GM12878 (cell line): ENCODE data around the gene ACKR2. TPM values are rescaled to one million over a fixed set of nuclear protein-coding genes. Genes with fewer than 3 reads are reported as not detected.

ENCODE experiments used
- ATAC-seq: fragments of 200-7000 bp; cut with Tn5 transposase; 3 replicates; pipeline ENCODE4 v1.9.1; 2020; ENCODE audit warnings: mild to moderate bottlenecking, moderate library complexity
- BruUV-seq: library from RNA; stranded (reverse); fragments of 400-500 nt; replicated peaks from 2 replicates; lab custom pipeline; 2021; lab: Mats Ljungman, UMichigan
- CTCF ChIA-PET: fragments of 300-600 bp; sonication (Branson Sonifier 250); formaldehyde crosslinking; extraction: SDS; loops from one replicate; lab custom pipeline; 2021; ENCODE audit warnings: inconsistent platforms; lab: Yijun Ruan, JAX
- POLR2A ChIA-PET: fragments of 350-600 bp; formaldehyde crosslinking; extraction: SDS; loops from one replicate; lab custom pipeline; 2021; ENCODE audit warnings: inconsistent platforms; lab: Charles Lee
- RAD21 ChIA-PET: fragments of 300-600 bp; sonication (Branson Sonifier 250); formaldehyde crosslinking; loops from one replicate; lab custom pipeline; 2023; ENCODE audit warnings: antibody characterized with exemption; ENCODE audit not compliant: unreplicated experiment; lab: Charles Lee
- SMC1A ChIA-PET: fragments of 300-600 bp; sonication (Branson Sonifier 250); formaldehyde crosslinking; loops from one replicate; lab custom pipeline; 2023; ENCODE audit not compliant: unreplicated experiment, uncharacterized antibody; lab: Charles Lee
- DNase-seq: peaks from one replicate; pipeline ENCODE4 v3.0.0-alpha.2; 2011; ENCODE audit warnings: low read depth, low spot score
- FAIRE-seq: peaks from 3 replicates; lab custom pipeline; 2011; peaks lifted over from hg19 to GRCh38; lab: Jason Lieb, UNC
- H2AFZ ChIP-seq: 2 replicates; pipeline ENCODE4 v1.6.0; 2011; ENCODE audit warnings: low read depth, low read length, control low read depth; ENCODE audit not compliant: control insufficient read depth
- H3K27ac ChIP-seq: 2 replicates; pipeline ENCODE4 v1.5.1; 2011; ENCODE audit warnings: control low read depth; ENCODE audit not compliant: control insufficient read depth, insufficient read depth
- H3K27me3 ChIP-seq, 2 experiments: replicated peaks in 1 of 2; 2 replicates each; pipeline versions ENCODE4 v1.6.0 to v1.6.1; 2011; ENCODE audit warnings: low read length in 1 of 2; ENCODE audit not compliant: control insufficient read depth in 2 of 2, insufficient read depth in 2 of 2
- H3K36me3 ChIP-seq, 2 experiments: 2 replicates each; pipeline ENCODE4 v1.5.1; 2011; ENCODE audit warnings: low read length in 1 of 2; ENCODE audit not compliant: control insufficient read depth in 2 of 2, insufficient read depth in 2 of 2
- H3K4me1 ChIP-seq: 2 replicates; pipeline ENCODE4 v1.6.1; 2011; ENCODE audit warnings: mild to moderate bottlenecking, low read length, moderate library complexity, mixed read lengths; ENCODE audit not compliant: control insufficient read depth, insufficient read depth
- H3K4me2 ChIP-seq: 2 replicates; pipeline ENCODE4 v1.6.0; 2011; ENCODE audit warnings: control low read depth; ENCODE audit not compliant: control insufficient read depth, insufficient read depth
- H3K4me3 ChIP-seq: fragments of 200-600 bp; sonication (generic); 2 replicates; pipeline ENCODE4 v1.5.1; 2016
- H3K79me2 ChIP-seq: 2 replicates; pipeline ENCODE4 v1.6.0; 2011; ENCODE audit warnings: low read length; ENCODE audit not compliant: control insufficient read depth, insufficient read depth
- H3K9ac ChIP-seq: 2 replicates; pipeline ENCODE4 v1.8.0; 2011; ENCODE audit warnings: low read length, control low read depth, mixed read lengths; ENCODE audit not compliant: control insufficient read depth, insufficient read depth
- H3K9me3 ChIP-seq: replicated peaks from 3 replicates; pipeline ENCODE4 v1.5.1; 2011; ENCODE audit warnings: mild to moderate bottlenecking, low read length; ENCODE audit not compliant: control insufficient read depth, insufficient read depth
- H4K20me1 ChIP-seq: 2 replicates; pipeline ENCODE4 v1.6.0; 2011; ENCODE audit not compliant: control insufficient read depth, insufficient read depth
- BMI1 ChIP-seq: fragments of 450-650 bp; IDR thresholded peaks from 2 replicates; pipeline ENCODE4 v1.6.1; 2016; ENCODE audit warnings: mild to moderate bottlenecking, moderate library complexity, borderline replicate concordance
- CHD4 ChIP-seq: fragments of 200-600 bp; sonication (generic); IDR thresholded peaks from 2 replicates; pipeline ENCODE4 v1.6.1; 2016; ENCODE audit warnings: mild to moderate bottlenecking
- HDAC2 ChIP-seq: fragments of 200-600 bp; sonication (generic); IDR thresholded peaks from 2 replicates; pipeline ENCODE4 v1.6.1; 2017
- HSF1 ChIP-seq: fragments of 150-350 bp; IDR thresholded peaks from 2 replicates; pipeline ENCODE4 v1.6.1; 2014; ENCODE audit warnings: mild to moderate bottlenecking, low read depth, low read length
- IRF4 ChIP-seq: IDR thresholded peaks from 2 replicates; pipeline ENCODE4 v1.6.1; 2011; ENCODE audit warnings: low read depth, low read length
- MYC ChIP-seq: IDR thresholded peaks from 2 replicates; pipeline ENCODE4 v1.6.1; 2011; ENCODE audit warnings: mild to moderate bottlenecking, low read length, moderate library complexity, inconsistent platforms; ENCODE audit not compliant: insufficient read depth, insufficient replicate concordance, insufficient read length, severe bottlenecking
- RBBP5 ChIP-seq: fragments of 200-600 bp; sonication (generic); conservative IDR thresholded peaks from 2 replicates; pipeline ENCODE4 v1.6.1; 2016
- TCF3 ChIP-seq: IDR thresholded peaks from 2 replicates; pipeline ENCODE4 v1.6.1; 2012; ENCODE audit warnings: low read depth, mild to moderate bottlenecking, low read length, borderline replicate concordance; ENCODE audit not compliant: insufficient read depth
- ZBED1 ChIP-seq: IDR thresholded peaks from 2 replicates; pipeline ENCODE4 v1.6.1; 2016; ENCODE audit warnings: borderline replicate concordance
- ZBTB40 ChIP-seq: fragments of 450-650 bp; IDR thresholded peaks from 2 replicates; pipeline ENCODE4 v1.6.1; 2016; ENCODE audit warnings: mild to moderate bottlenecking, moderate library complexity, borderline replicate concordance
- ZNF217 ChIP-seq: fragments of 450-650 bp; IDR thresholded peaks from 2 replicates; pipeline ENCODE4 v1.6.1; 2017; ENCODE audit warnings: antibody characterized with exemption, mild to moderate bottlenecking
- WGBS: methylation state at CpG from one replicate; pipeline ENCODE4 v1.1.6; 2016; ENCODE audit warnings: low lambda C conversion rate; ENCODE audit not compliant: insufficient replicate concordance, insufficient coverage; ENCODE audit errors: missing lambda C conversion rate; 5-methylcytosine and 5-hydroxymethylcytosine counted together
- in situ Hi-C: fragments of 300-500 bp; cut with MboI; formaldehyde crosslinking; loops from 9 replicates; pipeline ENCODE4 v1.14.3; 2018; ENCODE audit warnings: mixed read lengths
- intact Hi-C: fragments of 100-400 bp; cut with micrococcal nuclease; formaldehyde crosslinking; loops from one replicate; pipeline ENCODE4 v1.14.2; 2022; ENCODE audit not compliant: unreplicated experiment
- polyA plus RNA-seq, 11 experiments: library from polyadenylated mRNA; depleted of rRNA in 4 of 11; unstranded in 6 of 11; stranded (reverse) in 5 of 11; fragments of >200 nt; fragmentation: Nextera tagmentation in 4 of 11; fragmentation: Illumina TruSeq in 1 of 11; extraction: Ambion mirVana in 4 of 11; extraction: Trizol in 1 of 11; gene quantifications; 1 replicate in 1 of 11; 2 replicates in 10 of 11; pipeline versions ENCODE4 v1.2.1 to v1.2.3, GENCODE V29; 2011 to 2016; ENCODE audit warnings: inconsistent platforms in 2 of 11, missing spikeins in 2 of 11, low read depth in 1 of 11
- total RNA-seq, 4 experiments: library from RNA; depleted of rRNA in 3 of 4; stranded (reverse); fragments of >200 nt in 3 of 4; fragmentation: Illumina TruSeq in 1 of 4; extraction: Trizol in 1 of 4; gene quantifications; 2 replicates each; pipeline versions ENCODE4 v1.2.1 to v1.2.3, GENCODE V29; 2013 to 2021
- TF ChIP-seq, protein P1 (sequence below): IDR thresholded peaks from 2 replicates; pipeline ENCODE4 v1.6.1; 2012; ENCODE audit warnings: low read length, inconsistent platforms

Gene ACKR2
- total and polyA plus RNA-seq, 10 of the 15 experiments (the other 5 are each of a cell fraction or from before 2014, with no cell fraction given) = 0.05 to 0.91 (median 0.23) TPM; not detected in 2

DNA sequence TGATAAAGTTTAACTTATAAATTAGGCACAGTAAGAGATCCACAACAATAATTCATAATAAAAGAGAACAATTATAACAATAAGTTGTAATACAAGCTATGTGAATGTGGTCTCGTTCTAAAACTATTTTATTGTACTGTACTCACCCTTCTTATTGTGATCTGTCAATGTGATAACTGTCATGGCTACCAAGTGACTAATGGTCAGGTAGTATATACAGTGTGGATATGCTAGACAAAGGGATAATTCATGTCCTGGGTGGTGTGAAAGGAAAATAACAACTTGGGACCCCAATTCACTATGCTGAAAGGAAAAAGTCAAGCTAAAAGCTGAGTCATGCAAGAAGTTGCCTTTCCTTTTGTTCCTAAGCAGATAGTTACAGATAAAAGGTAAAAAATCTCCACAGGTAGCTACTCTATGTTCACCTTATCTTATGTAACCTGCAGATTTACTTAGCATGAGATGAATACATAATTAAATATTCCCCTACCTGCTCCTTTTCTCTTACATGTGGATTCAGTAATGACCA lies 77.1 kb downstream of the ACKR2 start:
- H3K4me3 ChIP-seq = no peak overlapping the region
- no peaks in the 10 kb centered on the region for H3K79me2 ChIP-seq
- intact Hi-C loops = no loop called here
- TF ChIP-seq IRF4 (no peak), ZNF217 (no peak), ZBTB40 (no peak), HDAC2 (no peak), BMI1 (no peak), CHD4 (no peak), TCF3 (no peak), ZBED1 (no peak), HSF1 (no peak), MYC (no peak), RBBP5 (no peak)
- TF ChIP-seq, protein P1, sequence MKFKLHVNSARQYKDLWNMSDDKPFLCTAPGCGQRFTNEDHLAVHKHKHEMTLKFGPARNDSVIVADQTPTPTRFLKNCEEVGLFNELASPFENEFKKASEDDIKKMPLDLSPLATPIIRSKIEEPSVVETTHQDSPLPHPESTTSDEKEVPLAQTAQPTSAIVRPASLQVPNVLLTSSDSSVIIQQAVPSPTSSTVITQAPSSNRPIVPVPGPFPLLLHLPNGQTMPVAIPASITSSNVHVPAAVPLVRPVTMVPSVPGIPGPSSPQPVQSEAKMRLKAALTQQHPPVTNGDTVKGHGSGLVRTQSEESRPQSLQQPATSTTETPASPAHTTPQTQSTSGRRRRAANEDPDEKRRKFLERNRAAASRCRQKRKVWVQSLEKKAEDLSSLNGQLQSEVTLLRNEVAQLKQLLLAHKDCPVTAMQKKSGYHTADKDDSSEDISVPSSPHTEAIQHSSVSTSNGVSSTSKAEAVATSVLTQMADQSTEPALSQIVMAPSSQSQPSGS = no peak
- RAD21 ChIA-PET = no interaction called here
- CTCF ChIA-PET = no interaction called here
- SMC1A ChIA-PET = interaction anchor here (2.3 kb wide), 1 partner anchor 107 kb away, joined by 7 read pairs; no protein-coding TSS in a partner anchor
- H3K27ac ChIP-seq = no peak overlapping the region
- H2AFZ ChIP-seq = no peak overlapping the region
- POLR2A ChIA-PET = no interaction called here
- H3K27me3 ChIP-seq = 0 out of 4 replicates have a peak, but pooled peaks cover 0 to 2% of the 10 kb centered on the region in 2 experiments
- DNase-seq (no peak), ATAC-seq (no peak), FAIRE-seq (no peak)
- H3K4me2 ChIP-seq = no peak overlapping the region
- no peaks in the 10 kb centered on the region for H3K36me3 ChIP-seq
- peaks cover under 1% of the 10 kb centered on the region; the same call in 1 of the 2 replicates for H3K4me1 ChIP-seq
- no TSS peak for BruUV-seq
- 6% methylated on average over 1 of the region's 1 CpG for WGBS
- no peaks in the 10 kb centered on the region for H4K20me1 ChIP-seq
- in situ Hi-C loops = no loop called here
- no peaks in the 10 kb centered on the region; the same call in 1 of the 3 replicates for H3K9me3 ChIP-seq
- H3K9ac ChIP-seq = no peak overlapping the region
